GM23338 (cell line): ENCODE measurements around the gene MCC. TPM values are rescaled to one million over a fixed set of nuclear protein-coding genes. Genes with fewer than 3 reads are reported as not detected.

ENCODE experiments used
- ATAC-seq: fragments of 200-7000 bp; cut with Tn5 transposase; 3 replicates; pipeline ENCODE4 v1.9.1; 2020
- DNase-seq: peaks from one replicate; pipeline ENCODE4 v3.0.0-alpha.2; 2015; ENCODE audit warnings: low spot score
- H2AFZ ChIP-seq: fragments of 200-600 bp; sonication (generic); 2 replicates; pipeline ENCODE4 v1.8.0; 2016; ENCODE audit warnings: antibody characterized with exemption, mild to moderate bottlenecking, moderate library complexity
- H3F3A ChIP-seq: fragments of 200-600 bp; sonication (generic); replicated peaks from 2 replicates; pipeline ENCODE4 v1.8.0; 2017; ENCODE audit warnings: antibody characterized with exemption, mixed run types, low read depth
- H3K27ac ChIP-seq: fragments of 200-600 bp; sonication (generic); 2 replicates; pipeline ENCODE4 v1.6.1; 2016; ENCODE audit warnings: low read depth
- H3K27me3 ChIP-seq: fragments of 200-600 bp; sonication (generic); 2 replicates; pipeline ENCODE4 v1.8.0; 2016; ENCODE audit warnings: mild to moderate bottlenecking, mixed run types, moderate library complexity; ENCODE audit not compliant: insufficient read depth
- H3K36me3 ChIP-seq: fragments of 200-600 bp; sonication (generic); 2 replicates; pipeline ENCODE4 v1.8.0; 2016; ENCODE audit warnings: mild to moderate bottlenecking; ENCODE audit not compliant: insufficient read depth
- H3K4me1 ChIP-seq: fragments of 200-600 bp; sonication (generic); 2 replicates; pipeline ENCODE4 v1.8.0; 2016; ENCODE audit warnings: mild to moderate bottlenecking, moderate library complexity; ENCODE audit not compliant: insufficient read depth
- H3K4me2 ChIP-seq: fragments of 200-600 bp; sonication (generic); 2 replicates; pipeline ENCODE4 v1.7.1; 2017; ENCODE audit warnings: mixed run types
- H3K4me3 ChIP-seq: fragments of 200-600 bp; sonication (generic); 2 replicates; pipeline ENCODE4 v1.6.1; 2016; ENCODE audit warnings: mixed run types
- H3K79me2 ChIP-seq: fragments of 200-600 bp; sonication (generic); replicated peaks from 2 replicates; pipeline ENCODE4 v1.8.0; 2017; ENCODE audit warnings: mild to moderate bottlenecking; ENCODE audit not compliant: insufficient read depth
- H3K9me2 ChIP-seq: fragments of 200-600 bp; sonication (generic); 2 replicates; pipeline ENCODE4 v1.8.0; 2017; ENCODE audit not compliant: insufficient read depth
- H4K20me1 ChIP-seq: fragments of 200-600 bp; sonication (generic); replicated peaks from 2 replicates; pipeline ENCODE4 v1.8.0; 2017; ENCODE audit warnings: mild to moderate bottlenecking; ENCODE audit not compliant: insufficient read depth
- H3K27ac Mint-ChIP-seq: 2 replicates; pipeline ENCODE4 v1.8.0; 2020; ENCODE audit warnings: inconsistent platforms, mild to moderate bottlenecking, moderate library complexity, mixed read lengths
- H3K27me3 Mint-ChIP-seq: 3 replicates; pipeline ENCODE4 v1.8.0; 2022; ENCODE audit warnings: low read depth, mild to moderate bottlenecking, moderate library complexity, mixed read lengths, inconsistent platforms; ENCODE audit not compliant: insufficient read depth, poor library complexity
- H3K36me3 Mint-ChIP-seq: 3 replicates; pipeline ENCODE4 v1.8.0; 2021; ENCODE audit warnings: low read depth, mild to moderate bottlenecking, inconsistent platforms, moderate library complexity, mixed read lengths
- H3K4me1 Mint-ChIP-seq: 3 replicates; pipeline ENCODE4 v1.8.0; 2020; ENCODE audit warnings: mild to moderate bottlenecking, inconsistent platforms, mixed read lengths
- H3K4me3 Mint-ChIP-seq: 3 replicates; pipeline ENCODE4 v1.8.0; 2021; ENCODE audit warnings: moderate library complexity, mild to moderate bottlenecking, inconsistent platforms, mixed read lengths
- H3K9me3 Mint-ChIP-seq: 3 replicates; pipeline ENCODE4 v1.8.0; 2020; ENCODE audit warnings: moderate library complexity, mild to moderate bottlenecking, inconsistent platforms, mixed read lengths
- CREB1 ChIP-seq: fragments of 250-450 bp; sonication (Bioruptor Pico); IDR thresholded peaks from 2 replicates; pipeline ENCODE4 v1.5.0; 2020; ENCODE audit warnings: low read depth, mild to moderate bottlenecking, moderate library complexity
- CTCF ChIP-seq, 2 experiments: fragments of 200-600 bp in 1 of 2; sonication (generic) in 1 of 2; conservative IDR thresholded peaks; 2 replicates each; pipeline versions ENCODE4 v1.5.1 to v1.6.1; 2016 to 2017; ENCODE audit warnings: antibody characterized with exemption in 2 of 2, low read depth in 2 of 2, mild to moderate bottlenecking in 2 of 2, moderate library complexity in 1 of 2
- ETS1 ChIP-seq: IDR thresholded peaks from 2 replicates; pipeline ENCODE4 v1.6.1; 2016; ENCODE audit warnings: antibody characterized with exemption
- EZH2 ChIP-seq: fragments of 200-600 bp; sonication (generic); IDR thresholded peaks from one replicate; pipeline ENCODE4 v1.8.0; 2017; ENCODE audit warnings: antibody characterized with exemption, mild to moderate bottlenecking, low read depth; ENCODE audit not compliant: unreplicated experiment
- EZH2phosphoT487 ChIP-seq: fragments of 200-600 bp; sonication (generic); IDR thresholded peaks from one replicate; pipeline ENCODE4 v1.8.1; 2018; ENCODE audit warnings: antibody characterized with exemption; ENCODE audit not compliant: unreplicated experiment
- JUNB ChIP-seq: IDR thresholded peaks from one replicate; pipeline ENCODE4 v1.6.1; 2016; ENCODE audit warnings: antibody characterized with exemption; ENCODE audit not compliant: unreplicated experiment
- NANOG ChIP-seq: IDR thresholded peaks from 2 replicates; pipeline ENCODE4 v1.6.1; 2016; ENCODE audit warnings: antibody characterized with exemption, borderline replicate concordance
- POLR2AphosphoS5 ChIP-seq: IDR thresholded peaks from 2 replicates; pipeline ENCODE4 v1.6.1; 2016; ENCODE audit warnings: antibody characterized with exemption, low read depth
- REST ChIP-seq: IDR thresholded peaks from one replicate; pipeline ENCODE4 v1.6.1; 2018; ENCODE audit warnings: antibody characterized with exemption; ENCODE audit not compliant: unreplicated experiment
- STAT1 ChIP-seq: IDR thresholded peaks from one replicate; pipeline ENCODE4 v1.6.1; 2016; ENCODE audit warnings: antibody characterized with exemption; ENCODE audit not compliant: unreplicated experiment
- ZNF114 ChIP-seq: fragments of 250-450 bp; sonication (Bioruptor Pico); IDR thresholded peaks from 2 replicates; pipeline ENCODE4 v1.5.0; 2020; ENCODE audit warnings: mild to moderate bottlenecking, moderate library complexity
- ZNF331 ChIP-seq: fragments of 250-450 bp; sonication (Bioruptor Pico); IDR thresholded peaks from 2 replicates; pipeline ENCODE4 v1.5.0; 2020; ENCODE audit warnings: low read depth, mild to moderate bottlenecking, moderate library complexity
- ZNF462 ChIP-seq: fragments of 250-450 bp; sonication (Bioruptor Pico); IDR thresholded peaks from 2 replicates; pipeline ENCODE4 v1.5.0; 2020; ENCODE audit warnings: mild to moderate bottlenecking, moderate library complexity
- polyA plus RNA-seq: library from polyadenylated mRNA; unstranded; fragments of >200 nt; fragmentation: Nextera tagmentation; extraction: Ambion mirVana; gene quantifications from 2 replicates; pipeline ENCODE4 v1.2.1, GENCODE V29; 2016
- total RNA-seq: library from RNA; depleted of rRNA; stranded (reverse); fragments of >200 nt; shearing (Covaris generic); gene quantifications from 2 replicates; pipeline ENCODE4 v1.2.3, GENCODE V29; 2014

MCC gene
- total and polyA plus RNA-seq, 2 experiments from 2014 or later, result 3.8 to 10.1 TPM

GRCh38 chr5:113124914-113125313, 363.3 kb downstream of the MCC start:
- H3K4me1 Mint-ChIP-seq, result peaks cover 23% of the 10 kb centered on the region

More at GRCh38 chr5:113124914-113125313, 363.3 kb downstream of the MCC start:
- H2AFZ ChIP-seq, result no peak overlapping the region
- no peaks in the 10 kb centered on the region for H3F3A ChIP-seq
- no peaks in the 10 kb centered on the region for H4K20me1 ChIP-seq
- H3K27ac ChIP-seq, result no peak overlapping the region
- no peaks in the 10 kb centered on the region for H3K27me3 ChIP-seq
- DNase-seq, result no peak
- H3K9me2 ChIP-seq, result no peaks in the 10 kb centered on the region
- Mint-ChIP-seq H3K27me3 (no peaks in the 10 kb centered on the region), H3K27ac (no peak overlapping the region), H3K36me3 (peaks cover 8% of the 10 kb centered on the region; the same call in 2 of the 3 replicates), H3K9me3 (peaks cover 9% of the 10 kb centered on the region; the same call in 2 of the 3 replicates), H3K4me3 (no peak overlapping the region)
- no peak for TF ChIP-seq NANOG
- no peak for TF ChIP-seq JUNB
- TF ChIP-seq EZH2, result no peak
- no peak for TF ChIP-seq ZNF331 (CRISPR knock-in tag)
- TF ChIP-seq CTCF (conservative IDR thresholded peaks at IDR 0.05; ENCODE audit: low read depth in 2 of 2), result no peak
- no peak for TF ChIP-seq POLR2AphosphoS5
- TF ChIP-seq ZNF114 (CRISPR knock-in tag), result no peak
- TF ChIP-seq ZNF462 (CRISPR knock-in tag), result no peak
- no peak for TF ChIP-seq CREB1
- no peak for TF ChIP-seq ETS1
- no peak for TF ChIP-seq EZH2phosphoT487
- TF ChIP-seq STAT1, result no peak
- TF ChIP-seq REST, result no peak
- no peak overlapping the region for H3K4me2 ChIP-seq
- H3K36me3 ChIP-seq, result no peaks in the 10 kb centered on the region
- H3K79me2 ChIP-seq, result no peaks in the 10 kb centered on the region
- peaks cover 10% of the 10 kb centered on the region for H3K4me1 ChIP-seq
- no peak overlapping the region for H3K4me3 ChIP-seq
- no peak for ATAC-seq
